C4-2B (cell line): ENCODE results near the gene DHTKD1.

Source experiments
- H3K27ac ChIP-seq: fragments of 450-650 bp; 2 replicates; pipeline ENCODE4 v1.5.1; 2017
- ZFX ChIP-seq: fragments of 450-650 bp; IDR thresholded peaks from 2 replicates; pipeline ENCODE4 v1.6.1; 2017
- TF ChIP-seq, protein P1 (sequence below): fragments of 450-650 bp; conservative IDR thresholded peaks from 2 replicates; pipeline ENCODE4 v1.5.1; 2017; ENCODE audit warnings: mild to moderate bottlenecking

Gene DHTKD1

DNA sequence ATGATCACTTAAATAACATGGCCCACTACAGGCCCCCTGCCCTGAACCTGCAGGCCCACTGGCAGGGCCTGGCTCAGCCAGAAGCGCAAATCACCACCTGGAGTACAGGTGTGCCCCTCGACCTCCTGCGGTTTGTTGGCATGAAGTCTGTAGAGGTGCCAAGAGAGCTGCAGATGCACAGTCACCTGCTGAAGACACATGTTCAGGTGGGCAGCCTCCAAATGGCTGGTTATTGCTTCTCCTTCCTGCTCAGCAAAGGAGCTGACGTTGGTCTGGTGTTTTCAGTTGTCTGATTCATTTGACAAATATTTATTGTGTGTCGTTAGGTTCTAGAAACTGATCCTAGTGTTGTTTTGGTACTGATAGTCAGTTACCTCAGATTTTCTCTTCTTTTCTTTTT lies 29.0 kb downstream of the DHTKD1 start:
- no peak overlapping the region for H3K27ac ChIP-seq
- TF ChIP-seq, protein P1, sequence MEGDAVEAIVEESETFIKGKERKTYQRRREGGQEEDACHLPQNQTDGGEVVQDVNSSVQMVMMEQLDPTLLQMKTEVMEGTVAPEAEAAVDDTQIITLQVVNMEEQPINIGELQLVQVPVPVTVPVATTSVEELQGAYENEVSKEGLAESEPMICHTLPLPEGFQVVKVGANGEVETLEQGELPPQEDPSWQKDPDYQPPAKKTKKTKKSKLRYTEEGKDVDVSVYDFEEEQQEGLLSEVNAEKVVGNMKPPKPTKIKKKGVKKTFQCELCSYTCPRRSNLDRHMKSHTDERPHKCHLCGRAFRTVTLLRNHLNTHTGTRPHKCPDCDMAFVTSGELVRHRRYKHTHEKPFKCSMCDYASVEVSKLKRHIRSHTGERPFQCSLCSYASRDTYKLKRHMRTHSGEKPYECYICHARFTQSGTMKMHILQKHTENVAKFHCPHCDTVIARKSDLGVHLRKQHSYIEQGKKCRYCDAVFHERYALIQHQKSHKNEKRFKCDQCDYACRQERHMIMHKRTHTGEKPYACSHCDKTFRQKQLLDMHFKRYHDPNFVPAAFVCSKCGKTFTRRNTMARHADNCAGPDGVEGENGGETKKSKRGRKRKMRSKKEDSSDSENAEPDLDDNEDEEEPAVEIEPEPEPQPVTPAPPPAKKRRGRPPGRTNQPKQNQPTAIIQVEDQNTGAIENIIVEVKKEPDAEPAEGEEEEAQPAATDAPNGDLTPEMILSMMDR = no peak
- no peak for TF ChIP-seq ZFX

DNA sequence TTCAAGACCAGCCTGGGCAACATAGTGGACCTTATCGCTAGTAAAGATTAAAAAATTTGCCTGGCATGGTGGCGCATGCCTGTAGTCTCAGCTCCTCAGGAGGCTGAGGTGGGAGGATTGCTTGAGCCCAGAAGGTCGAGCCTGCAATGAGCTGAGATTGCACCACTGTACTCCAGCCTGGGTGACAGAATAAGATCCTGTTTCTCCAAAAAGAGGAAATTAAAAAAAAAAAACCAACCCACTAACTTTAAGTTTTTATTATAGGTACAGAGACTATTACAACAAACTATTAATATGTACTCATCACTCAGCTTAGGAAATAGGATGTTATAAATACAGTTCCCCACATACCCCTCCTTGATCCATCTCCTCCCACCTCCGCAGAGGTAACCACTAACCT lies 30.2 kb downstream of the DHTKD1 start:
- H3K27ac ChIP-seq = no peak overlapping the region
- TF ChIP-seq, protein P1 = no peak
- no peak for TF ChIP-seq ZFX

DNA sequence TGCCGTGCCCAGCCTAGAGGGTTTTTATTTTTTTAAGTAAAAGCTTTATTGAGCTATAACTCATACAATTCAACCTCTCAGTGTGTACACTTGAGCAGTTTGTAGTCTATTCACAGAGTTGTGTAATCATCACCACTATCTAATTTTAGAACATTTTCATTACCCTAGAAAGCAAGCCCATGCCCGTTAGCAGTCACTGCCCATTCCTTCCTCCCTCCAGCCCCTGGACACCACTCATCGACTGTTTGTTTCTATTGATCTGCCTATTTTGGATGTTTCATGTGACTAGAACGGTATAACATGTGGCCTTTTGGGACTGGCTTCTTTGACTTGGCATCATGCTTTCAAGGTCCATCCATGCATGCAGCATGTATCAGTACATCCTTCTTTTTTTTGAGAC lies 35.0 kb downstream of the DHTKD1 start:
- TF ChIP-seq, protein P1 = no peak
- TF ChIP-seq ZFX = no peak
- no peak overlapping the region for H3K27ac ChIP-seq

DNA sequence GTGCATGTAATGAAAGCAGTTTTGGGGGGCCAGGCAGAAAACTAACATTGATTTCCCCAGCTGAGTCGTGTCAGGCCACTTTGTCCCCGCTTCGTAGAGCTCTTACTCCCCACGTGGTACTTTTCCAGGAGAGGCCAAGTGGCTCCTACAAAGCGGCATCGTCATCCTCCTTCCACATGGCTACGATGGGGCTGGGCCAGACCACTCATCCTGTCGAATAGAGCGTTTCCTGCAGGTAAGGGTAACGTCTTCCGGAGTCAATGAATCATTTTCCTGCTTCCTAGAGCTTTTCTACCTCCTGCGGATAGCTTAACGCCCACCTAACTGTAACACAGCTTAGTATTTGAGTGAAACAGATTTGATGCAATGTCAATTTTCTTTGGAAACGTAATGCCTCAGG lies 39.0 kb downstream of the DHTKD1 start:
- no peak overlapping the region for H3K27ac ChIP-seq
- TF ChIP-seq, protein P1 = no peak
- TF ChIP-seq ZFX = no peak

DNA sequence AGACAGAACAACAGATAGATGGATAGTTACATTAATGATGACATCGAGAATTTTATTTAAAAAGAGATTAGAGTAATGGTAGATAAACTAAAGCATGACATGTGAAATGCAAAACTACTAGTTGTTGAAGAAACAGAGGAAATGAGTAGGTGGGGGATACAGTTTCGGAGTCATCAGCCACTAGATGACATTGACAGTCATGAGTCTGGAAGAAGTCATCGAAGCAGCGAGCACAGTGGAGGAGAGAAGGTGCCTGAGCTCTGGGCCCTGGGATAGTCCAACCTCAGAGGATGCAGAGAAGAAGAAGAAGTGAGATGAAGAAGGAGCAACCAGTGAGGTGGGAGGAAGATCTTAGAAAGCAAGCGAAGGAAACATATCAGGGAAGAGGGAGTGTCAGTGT lies 40.5 kb downstream of the DHTKD1 start:
- H3K27ac ChIP-seq = no peak overlapping the region
- TF ChIP-seq, protein P1 = no peak
- TF ChIP-seq ZFX = no peak

DNA sequence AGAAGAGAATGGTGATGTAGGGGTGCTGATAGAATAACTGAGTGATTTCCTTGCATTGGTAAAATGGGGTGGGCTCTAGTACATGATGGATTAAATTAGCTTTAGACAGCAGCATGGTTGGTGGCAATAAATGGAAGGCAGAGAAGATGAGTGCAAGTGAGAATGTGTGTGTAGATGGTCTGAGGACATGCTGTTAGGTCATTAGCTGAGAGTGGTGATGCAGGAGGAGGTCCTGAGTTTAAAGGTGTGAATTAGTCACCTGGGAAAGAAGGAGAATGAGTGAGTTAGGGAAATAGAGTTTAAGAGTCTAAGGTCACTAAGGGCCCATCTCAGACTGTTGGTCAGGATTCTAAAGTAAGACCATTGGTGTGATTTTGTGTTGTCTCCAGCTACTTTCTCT lies 42.8 kb downstream of the DHTKD1 start:
- no peak overlapping the region for H3K27ac ChIP-seq
- TF ChIP-seq ZFX = no peak
- TF ChIP-seq, protein P1 = no peak

DNA sequence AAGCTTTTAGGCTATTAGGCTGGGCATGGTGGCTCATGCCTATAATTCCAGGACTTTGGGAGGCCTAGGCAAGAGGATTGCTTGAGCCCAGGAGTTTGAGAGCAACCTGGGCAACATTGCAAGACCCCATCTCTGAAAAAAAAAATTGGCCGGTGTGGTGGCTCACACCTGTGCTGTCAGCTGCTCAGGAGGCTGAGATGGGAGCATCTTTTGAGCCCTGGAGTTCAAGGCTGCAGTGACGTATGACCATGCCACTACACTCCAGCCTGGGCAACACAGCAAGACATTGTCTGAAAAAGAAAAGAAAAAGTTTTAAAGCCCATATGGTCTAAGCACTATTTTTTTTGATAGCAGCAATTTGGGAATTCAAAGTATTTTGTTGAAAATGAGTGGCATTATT lies 44.9 kb downstream of the DHTKD1 start:
- TF ChIP-seq, protein P1 = no peak
- no peak for TF ChIP-seq ZFX
- no peak overlapping the region for H3K27ac ChIP-seq
